Measurements from ENCODE around the gene TGM4. TPM values are rescaled to one million over a fixed set of nuclear protein-coding genes. Genes with fewer than 3 reads are reported as not detected.

TGM4 gene
- total RNA-seq, 2 experiments from 2014 or later, result not detected

GRCh38 chr3:44923632-44924456, 49.4 kb downstream of the TGM4 start:
- CTCF ChIA-PET, result interaction anchor here (1.1 to 2.9 kb wide), 2 partner anchors 10 to 19 kb away, joined by 3 to 18 read pairs; no protein-coding TSS in a partner anchor

GRCh38 chr3:44924457-44925084, 50.2 kb downstream of the TGM4 start:
- no peak overlapping the region for H3K4me3 Mint-ChIP-seq
- H3K9me3 Mint-ChIP-seq (ENCODE audit: insufficient read depth), result no peaks in the 10 kb centered on the region
- CTCF ChIA-PET, result interaction anchor here (1.1 to 2.9 kb wide), 2 partner anchors 10 to 18 kb away, joined by 3 to 18 read pairs; no protein-coding TSS in a partner anchor
- no peaks in the 10 kb centered on the region for H3K27me3 Mint-ChIP-seq (ENCODE audit: low read depth)
- peaks cover 34% of the 10 kb centered on the region for H3K36me3 Mint-ChIP-seq (ENCODE audit: low read depth)
- H3K27ac Mint-ChIP-seq, result no peak overlapping the region
- no peaks in the 10 kb centered on the region for H3K4me1 Mint-ChIP-seq (ENCODE audit: low read depth)
- ATAC-seq (no peak), DNase-seq (no peak)
- POLR2A ChIA-PET, result no interaction called here

More at GRCh38 chr3:44923632-44924456, 49.4 kb downstream of the TGM4 start:
- Mint-ChIP-seq H3K4me3 (no peak overlapping the region), H3K27ac (no peak overlapping the region), H3K9me3 (ENCODE audit: insufficient read depth) (no peaks in the 10 kb centered on the region), H3K4me1 (ENCODE audit: low read depth) (no peaks in the 10 kb centered on the region), H3K36me3 (ENCODE audit: low read depth) (peaks cover 33% of the 10 kb centered on the region), H3K27me3 (ENCODE audit: low read depth) (no peaks in the 10 kb centered on the region)
- POLR2A ChIA-PET, result no interaction called here
- ATAC-seq, result no peak
- no peak for DNase-seq

- ATAC-seq, result no peak
- Mint-ChIP-seq H3K9me3 (ENCODE audit: insufficient read depth) (no peaks in the 10 kb centered on the region), H3K27ac (no peak overlapping the region), H3K27me3 (ENCODE audit: low read depth) (no peaks in the 10 kb centered on the region), H3K36me3 (ENCODE audit: low read depth) (peaks cover 43% of the 10 kb centered on the region), H3K4me3 (no peak overlapping the region), H3K4me1 (ENCODE audit: low read depth) (no peaks in the 10 kb centered on the region)
- ChIA-PET CTCF (no interaction called here), POLR2A (no interaction called here)
- no peak for DNase-seq
Observed at GRCh38 chr3:44926172-44926571, 51.8 kb downstream of the TGM4 start.

DNA sequence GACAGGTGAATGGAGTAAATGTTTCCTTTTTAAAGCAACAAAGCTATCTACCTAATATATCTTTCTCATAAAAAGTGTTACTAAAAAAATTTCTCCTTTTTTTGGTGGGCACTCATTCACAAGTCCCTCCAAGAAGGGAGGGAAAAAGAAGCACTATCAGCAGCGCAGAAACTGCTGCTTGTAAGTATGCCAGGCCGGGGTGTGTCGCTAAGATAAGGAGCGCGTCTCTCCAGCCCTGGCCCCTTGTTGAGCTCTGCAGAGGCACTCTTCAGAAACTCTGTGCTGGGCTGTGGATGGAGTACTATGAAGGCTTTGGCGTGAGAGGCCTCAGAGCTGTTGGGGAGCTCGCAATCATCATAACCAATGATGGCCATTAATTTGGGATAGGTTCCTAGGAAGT, 52.5 kb downstream of the TGM4 start:
- H3K9me3 Mint-ChIP-seq (ENCODE audit: insufficient read depth), result no peaks in the 10 kb centered on the region
- CTCF ChIA-PET, result no interaction called here
- peak overlapping the region; percentile 49 for H3K27ac Mint-ChIP-seq
- POLR2A ChIA-PET, result interaction anchor here (0.5 kb wide), 1 partner anchor 92 kb away, joined by 4 read pairs; no protein-coding TSS in a partner anchor
- no peak for ATAC-seq
- no peaks in the 10 kb centered on the region for H3K4me1 Mint-ChIP-seq (ENCODE audit: low read depth)
- peaks cover 47% of the 10 kb centered on the region for H3K36me3 Mint-ChIP-seq (ENCODE audit: low read depth)
- no peak for DNase-seq
- no peak overlapping the region for H3K4me3 Mint-ChIP-seq
- no peaks in the 10 kb centered on the region for H3K27me3 Mint-ChIP-seq (ENCODE audit: low read depth)

- DNase-seq (no peak), ATAC-seq (no peak)
- Mint-ChIP-seq H3K9me3 (ENCODE audit: insufficient read depth) (no peaks in the 10 kb centered on the region), H3K27ac (peak overlapping the region; percentile 49), H3K27me3 (ENCODE audit: low read depth) (no peaks in the 10 kb centered on the region), H3K4me3 (no peak overlapping the region), H3K4me1 (ENCODE audit: low read depth) (peaks cover 1% of the 10 kb centered on the region), H3K36me3 (ENCODE audit: low read depth) (peaks cover 47% of the 10 kb centered on the region)
- ChIA-PET CTCF (no interaction called here), POLR2A (interaction anchor here (0.5 kb wide), 1 partner anchor 93 kb away, joined by 4 read pairs; no protein-coding TSS in a partner anchor)
Observed at GRCh38 chr3:44927371-44927770, 53.0 kb downstream of the TGM4 start.

GRCh38 chr3:44929782-44930181, 55.4 kb downstream of the TGM4 start:
- Mint-ChIP-seq H3K36me3 (ENCODE audit: low read depth) (peaks cover 67% of the 10 kb centered on the region), H3K27me3 (ENCODE audit: low read depth) (no peaks in the 10 kb centered on the region), H3K9me3 (ENCODE audit: insufficient read depth) (no peaks in the 10 kb centered on the region), H3K4me1 (ENCODE audit: low read depth) (peaks cover 21% of the 10 kb centered on the region), H3K4me3 (no peak overlapping the region), H3K27ac (peak overlapping the region; percentile 11)
- POLR2A ChIA-PET, result no interaction called here
- DNase-seq, result no peak
- CTCF ChIA-PET, result no interaction called here
- no peak for ATAC-seq

DNA sequence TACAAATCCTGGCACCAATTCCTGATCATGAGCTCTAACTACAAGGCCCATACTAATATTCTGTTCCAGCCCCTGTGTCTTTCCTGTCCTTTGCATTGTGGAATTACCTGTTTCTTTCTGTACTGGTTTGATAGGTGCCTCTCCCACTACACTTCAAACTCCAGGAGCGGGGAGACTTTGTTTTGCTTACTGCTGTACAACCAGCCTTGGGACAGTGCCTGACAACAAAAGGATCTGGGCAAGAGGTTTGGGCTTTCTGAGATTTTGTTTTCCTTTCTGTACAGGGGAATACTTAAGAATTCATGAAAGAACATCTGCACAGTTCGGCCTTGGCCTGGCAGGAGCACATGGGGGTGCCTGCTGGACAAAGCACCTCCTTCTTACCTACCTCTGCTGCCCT, 56.5 kb downstream of the TGM4 start:
- no peak for ATAC-seq
- no peak overlapping the region for H3K4me3 Mint-ChIP-seq
- no peaks in the 10 kb centered on the region for H3K27me3 Mint-ChIP-seq (ENCODE audit: low read depth)
- H3K4me1 Mint-ChIP-seq (ENCODE audit: low read depth), result peaks cover 26% of the 10 kb centered on the region
- ChIA-PET POLR2A (no interaction called here), CTCF (no interaction called here)
- no peaks in the 10 kb centered on the region for H3K9me3 Mint-ChIP-seq (ENCODE audit: insufficient read depth)
- no peak for DNase-seq
- no peak overlapping the region for H3K27ac Mint-ChIP-seq
- H3K36me3 Mint-ChIP-seq (ENCODE audit: low read depth), result peaks cover 63% of the 10 kb centered on the region

DNA sequence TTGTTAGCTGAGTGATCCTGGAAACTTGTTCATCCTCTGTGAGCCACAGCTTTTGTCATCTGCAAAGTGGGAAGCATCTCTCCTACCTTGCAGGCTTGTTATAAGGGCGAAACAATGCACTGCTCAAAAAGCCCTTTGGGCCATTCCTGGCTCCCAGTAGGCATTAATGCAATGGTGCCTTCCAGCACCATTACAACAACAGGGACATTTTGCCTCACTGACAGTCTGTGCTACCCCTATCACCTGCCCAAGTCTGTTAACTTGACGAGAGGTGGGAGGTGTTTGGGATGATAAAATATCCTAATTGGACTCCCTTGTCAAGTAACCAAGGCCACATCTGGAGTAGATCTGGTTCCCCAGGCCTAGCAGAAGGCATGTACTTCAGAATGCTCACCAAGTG, 57.4 kb downstream of the TGM4 start:
- DNase-seq (no peak), ATAC-seq (no peak)
- ChIA-PET POLR2A (no interaction called here), CTCF (no interaction called here)
- H3K4me1 Mint-ChIP-seq (ENCODE audit: low read depth), result peaks cover 32% of the 10 kb centered on the region
- H3K9me3 Mint-ChIP-seq (ENCODE audit: insufficient read depth), result no peaks in the 10 kb centered on the region
- no peak overlapping the region for H3K4me3 Mint-ChIP-seq
- H3K27me3 Mint-ChIP-seq (ENCODE audit: low read depth), result no peaks in the 10 kb centered on the region
- H3K36me3 Mint-ChIP-seq (ENCODE audit: low read depth), result peaks cover 66% of the 10 kb centered on the region
- H3K27ac Mint-ChIP-seq, result peak overlapping the region; percentile 15

DNA sequence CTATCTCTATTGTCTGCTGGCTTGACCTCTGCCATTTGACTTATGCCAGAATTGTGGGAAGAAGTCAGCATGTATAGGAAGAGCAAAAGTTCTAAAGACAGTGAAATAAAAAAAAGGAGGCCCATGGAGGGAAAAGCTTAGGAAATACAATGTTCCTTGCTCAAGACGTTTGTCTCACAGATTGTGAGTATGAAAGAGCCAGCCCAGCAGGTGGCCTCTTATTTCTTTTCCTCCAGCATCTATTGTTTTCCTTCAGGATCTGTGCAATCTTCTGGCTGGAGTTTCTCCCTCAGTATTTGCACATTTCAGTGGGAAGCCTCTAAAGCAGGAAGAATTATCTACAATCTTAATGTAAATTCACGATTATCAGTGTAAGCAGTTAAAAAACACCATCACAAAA, 57.9 kb downstream of the TGM4 start:
- CTCF ChIA-PET, result no interaction called here
- Mint-ChIP-seq H3K9me3 (ENCODE audit: insufficient read depth) (no peaks in the 10 kb centered on the region), H3K4me1 (ENCODE audit: low read depth) (peaks cover 32% of the 10 kb centered on the region), H3K36me3 (ENCODE audit: low read depth) (peaks cover 61% of the 10 kb centered on the region), H3K4me3 (no peak overlapping the region), H3K27ac (no peak overlapping the region), H3K27me3 (ENCODE audit: low read depth) (no peaks in the 10 kb centered on the region)
- ATAC-seq (no peak), DNase-seq (no peak)
- POLR2A ChIA-PET, result no interaction called here

- no peak for ATAC-seq
- ChIA-PET CTCF (interaction anchor here (1.4 to 2.2 kb wide), 3 partner anchors 13 to 43 kb away, joined by 5 to 8 read pairs (median 6); partner anchors contain the start of genes EXOSC7 and ZDHHC3), POLR2A (no interaction called here)
- Mint-ChIP-seq H3K27ac (peak overlapping the region; percentile 78), H3K36me3 (ENCODE audit: low read depth) (peaks cover 65% of the 10 kb centered on the region), H3K9me3 (ENCODE audit: insufficient read depth) (no peaks in the 10 kb centered on the region), H3K27me3 (ENCODE audit: low read depth) (no peaks in the 10 kb centered on the region), H3K4me3 (no peak overlapping the region), H3K4me1 (ENCODE audit: low read depth) (peaks cover 32% of the 10 kb centered on the region)
- DNase-seq, result no peak
Observed at GRCh38 chr3:44932986-44933944, 58.9 kb downstream of the TGM4 start.

GRCh38 chr3:44939581-44940036, 65.2 kb downstream of the TGM4 start:
- no peaks in the 10 kb centered on the region for H3K9me3 Mint-ChIP-seq (ENCODE audit: insufficient read depth)
- CTCF ChIA-PET, result no interaction called here
- POLR2A ChIA-PET, result no interaction called here
- ATAC-seq (no peak), DNase-seq (no peak)
- H3K4me1 Mint-ChIP-seq (ENCODE audit: low read depth), result peaks cover 21% of the 10 kb centered on the region
- H3K27ac Mint-ChIP-seq, result peak overlapping the region; percentile 52
- peaks cover 65% of the 10 kb centered on the region for H3K36me3 Mint-ChIP-seq (ENCODE audit: low read depth)
- H3K27me3 Mint-ChIP-seq (ENCODE audit: low read depth), result no peaks in the 10 kb centered on the region
- no peak overlapping the region for H3K4me3 Mint-ChIP-seq

Data from activated CD8-positive, alpha-beta T cell treated with anti-CD3 and anti-CD28 coated beads, Interleukin-2, amount 10 ng/mL, durations not matched to agents 7 days and 5 days (primary cell).